ENCODE data around the gene SIPA1L2. TPM values are rescaled to one million over a fixed set of nuclear protein-coding genes. Genes with fewer than 3 reads are reported as not detected.
A peak's percentile ranks its signal among the peaks of the same experiment; 100 is the strongest.

Gene SIPA1L2
- total RNA-seq, 3 donors from 2014 or later: 78.7 to 94.4 (median 79.0) TPM

DNA sequence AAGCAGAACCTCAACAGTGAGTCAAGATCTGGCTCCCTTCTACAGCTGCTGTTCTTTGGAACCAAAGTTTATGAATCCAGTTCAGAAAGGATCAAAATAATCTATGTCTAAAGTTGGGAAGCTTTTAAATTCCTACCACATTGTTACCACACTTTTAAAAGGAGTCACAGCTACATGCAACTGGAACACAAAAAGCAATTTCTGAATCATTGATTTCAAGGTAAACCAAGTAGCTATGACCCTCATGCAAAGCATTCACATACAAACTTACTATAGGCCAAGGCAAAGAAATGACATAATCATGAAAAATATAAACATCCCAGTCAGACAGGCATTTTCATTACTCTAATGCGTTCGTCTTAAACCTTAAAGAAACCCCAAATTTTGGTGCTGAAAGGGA lies 3.5 kb downstream of the SIPA1L2 start:
- intact Hi-C loops (cut with DNase I, micrococcal nuclease): loop anchor here (10.0 kb wide), 1 partner anchor 762 kb away; no protein-coding TSS in a partner anchor
- Histone ChIP-seq H3K4me3 (no peak overlapping the region), H3K4me1 (ENCODE audit: low read depth) (peaks cover 37% of the 10 kb centered on the region), H3K9me3 (no peaks in the 10 kb centered on the region), H3K36me3 (ENCODE audit: low read depth) (no peaks in the 10 kb centered on the region)
- DNase-seq (no peak), ATAC-seq (no peak)
- TF ChIP-seq, protein P1, sequence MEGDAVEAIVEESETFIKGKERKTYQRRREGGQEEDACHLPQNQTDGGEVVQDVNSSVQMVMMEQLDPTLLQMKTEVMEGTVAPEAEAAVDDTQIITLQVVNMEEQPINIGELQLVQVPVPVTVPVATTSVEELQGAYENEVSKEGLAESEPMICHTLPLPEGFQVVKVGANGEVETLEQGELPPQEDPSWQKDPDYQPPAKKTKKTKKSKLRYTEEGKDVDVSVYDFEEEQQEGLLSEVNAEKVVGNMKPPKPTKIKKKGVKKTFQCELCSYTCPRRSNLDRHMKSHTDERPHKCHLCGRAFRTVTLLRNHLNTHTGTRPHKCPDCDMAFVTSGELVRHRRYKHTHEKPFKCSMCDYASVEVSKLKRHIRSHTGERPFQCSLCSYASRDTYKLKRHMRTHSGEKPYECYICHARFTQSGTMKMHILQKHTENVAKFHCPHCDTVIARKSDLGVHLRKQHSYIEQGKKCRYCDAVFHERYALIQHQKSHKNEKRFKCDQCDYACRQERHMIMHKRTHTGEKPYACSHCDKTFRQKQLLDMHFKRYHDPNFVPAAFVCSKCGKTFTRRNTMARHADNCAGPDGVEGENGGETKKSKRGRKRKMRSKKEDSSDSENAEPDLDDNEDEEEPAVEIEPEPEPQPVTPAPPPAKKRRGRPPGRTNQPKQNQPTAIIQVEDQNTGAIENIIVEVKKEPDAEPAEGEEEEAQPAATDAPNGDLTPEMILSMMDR (IDR thresholded peaks at IDR 0.05): no peak

DNA sequence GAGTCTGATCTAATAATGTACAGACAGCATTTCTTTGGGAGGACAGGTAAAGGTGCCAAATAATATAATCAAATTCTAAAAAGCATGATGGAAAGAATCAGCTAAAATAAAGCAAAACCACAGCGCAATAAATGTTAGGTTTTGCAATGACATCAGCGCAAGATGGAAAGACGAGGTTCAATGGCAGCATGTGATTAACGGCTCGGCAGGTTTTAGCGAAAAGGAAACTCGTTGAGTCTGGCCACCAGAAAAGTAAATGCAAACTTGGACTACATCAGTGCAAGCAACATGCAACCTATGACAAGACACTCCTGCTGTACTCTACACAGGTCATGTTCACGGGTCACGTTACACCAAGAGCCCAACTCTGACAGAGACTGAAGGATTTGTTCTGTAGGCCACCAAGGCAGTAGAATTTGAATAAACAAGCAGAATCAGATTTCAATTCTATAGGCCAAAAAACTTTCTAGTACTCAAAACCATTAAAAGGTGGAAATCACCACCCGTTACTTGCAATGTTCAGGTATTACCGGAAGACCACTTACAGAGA lies 4.5 kb downstream of the SIPA1L2 start:
- intact Hi-C loops (cut with DNase I, micrococcal nuclease): loop anchor here (10.0 kb wide), 1 partner anchor 761 kb away; no protein-coding TSS in a partner anchor
- peaks cover 45% of the 10 kb centered on the region for H3K4me1 ChIP-seq (ENCODE audit: low read depth)
- no peaks in the 10 kb centered on the region for H3K36me3 ChIP-seq (ENCODE audit: low read depth)
- DNase-seq (no peak), ATAC-seq (no peak)
- TF ChIP-seq, protein P1 (IDR thresholded peaks at IDR 0.05): no peak
- no peak overlapping the region for H3K4me3 ChIP-seq
- H3K9me3 ChIP-seq: no peaks in the 10 kb centered on the region

DNA sequence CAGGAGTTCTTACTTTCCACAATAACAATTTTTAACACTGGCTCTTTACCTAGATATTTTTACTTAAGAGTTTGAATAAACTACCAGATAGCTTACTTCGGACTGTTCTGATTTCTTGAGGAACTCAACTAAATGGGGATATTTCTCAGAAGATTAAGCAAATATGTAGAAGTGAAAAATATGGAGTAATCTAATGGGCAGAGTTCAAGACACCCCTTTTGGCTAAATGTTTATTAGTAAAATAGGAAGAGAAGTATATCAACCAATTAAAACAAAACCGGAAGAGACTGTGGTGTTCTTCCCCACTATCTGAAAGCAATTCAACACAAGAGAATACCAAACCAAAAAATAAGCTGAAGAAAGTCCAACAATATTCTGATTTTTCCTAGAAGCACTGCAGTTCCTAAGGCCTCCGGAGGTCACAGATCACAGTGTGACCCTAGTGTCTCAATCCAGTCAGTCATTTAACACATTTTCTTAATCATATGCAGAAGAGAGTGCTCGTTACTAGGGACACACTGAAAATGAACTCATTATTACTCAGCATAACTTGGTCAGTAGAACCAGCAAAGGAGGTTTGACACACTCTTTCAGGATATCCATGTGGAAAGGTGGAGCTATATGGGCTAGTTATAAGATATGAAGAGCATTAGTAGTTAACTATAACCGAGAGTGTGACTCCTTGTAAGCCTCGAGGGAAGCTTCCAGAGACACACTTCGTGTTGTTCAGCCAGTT lies 5.2 kb downstream of the SIPA1L2 start:
- Histone ChIP-seq H3K4me1 (ENCODE audit: low read depth) (peaks cover 50% of the 10 kb centered on the region), H3K4me3 (no peak overlapping the region), H3K9me3 (no peaks in the 10 kb centered on the region), H3K36me3 (ENCODE audit: low read depth) (no peaks in the 10 kb centered on the region)
- intact Hi-C loops (cut with DNase I, micrococcal nuclease): loop anchor here (10.0 kb wide), 1 partner anchor 760 kb away; no protein-coding TSS in a partner anchor
- no peak for DNase-seq
- TF ChIP-seq, protein P1 (IDR thresholded peaks at IDR 0.05): no peak
- ATAC-seq: no peak

DNA sequence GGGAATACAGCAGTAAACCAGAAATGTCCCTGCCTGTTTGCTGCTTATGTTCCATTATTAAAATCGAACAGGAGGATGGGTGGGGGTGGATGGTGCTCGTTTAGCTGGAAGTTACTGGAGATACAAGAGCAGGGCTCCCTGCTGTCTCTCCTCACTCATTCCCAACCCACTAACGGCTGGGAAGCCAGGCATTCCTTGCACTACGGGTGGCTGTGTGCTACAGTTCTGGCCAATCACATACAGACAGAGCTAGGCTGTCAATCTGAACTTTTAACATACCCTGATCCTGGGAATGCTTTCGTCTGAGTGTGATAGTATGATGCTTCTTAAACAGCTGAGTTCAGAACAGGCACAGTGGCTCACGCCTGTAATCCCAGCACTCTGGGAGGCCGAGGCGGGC lies 7.0 kb downstream of the SIPA1L2 start:
- intact Hi-C loops (cut with DNase I, micrococcal nuclease): loop anchor here (10.0 kb wide), 1 partner anchor 758 kb away; no protein-coding TSS in a partner anchor
- DNase-seq: peak in 2 of 3 donors; percentile 57 to 65
- Histone ChIP-seq H3K9me3 (no peaks in the 10 kb centered on the region), H3K36me3 (ENCODE audit: low read depth) (no peaks in the 10 kb centered on the region), H3K4me3 (no peak overlapping the region), H3K4me1 (ENCODE audit: low read depth) (peaks cover 55% of the 10 kb centered on the region)
- TF ChIP-seq, protein P1 (IDR thresholded peaks at IDR 0.05): no peak
- ATAC-seq: peak; percentile 68

DNA sequence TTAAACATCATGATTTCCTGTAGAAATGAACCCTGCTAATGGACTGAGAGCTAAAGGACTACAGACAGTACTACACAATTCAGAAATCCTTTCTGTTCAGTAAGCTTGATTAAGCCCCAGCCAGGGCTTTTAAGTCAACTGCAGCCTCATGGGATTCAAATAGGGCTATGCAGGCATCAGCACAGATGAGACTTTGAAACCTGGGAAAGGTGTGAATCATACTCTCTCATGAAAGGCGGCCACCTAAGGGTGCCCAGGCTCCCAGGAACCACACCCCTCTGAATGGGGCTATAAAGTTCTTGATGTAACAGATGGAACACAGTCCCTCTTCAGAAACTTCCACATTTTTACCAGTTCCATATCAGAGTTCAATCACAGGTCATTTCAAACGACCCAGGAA lies 7.6 kb downstream of the SIPA1L2 start:
- H3K36me3 ChIP-seq (ENCODE audit: low read depth): no peaks in the 10 kb centered on the region
- no peak overlapping the region for H3K4me3 ChIP-seq
- TF ChIP-seq, protein P1 (IDR thresholded peaks at IDR 0.05): no peak
- ATAC-seq (peak; percentile 89), DNase-seq (peak; percentile 60 to 82 (median 65))
- H3K4me1 ChIP-seq (ENCODE audit: low read depth): peaks cover 55% of the 10 kb centered on the region
- intact Hi-C loops (cut with DNase I, micrococcal nuclease): loop anchor here (10.0 kb wide), 1 partner anchor 758 kb away; no protein-coding TSS in a partner anchor
- H3K9me3 ChIP-seq: no peaks in the 10 kb centered on the region

All from mucosa of descending colon (tissue), 3 donors.